Fibroblast of lung (primary cell): Measurements from ENCODE around the gene CHST8. TPM values are rescaled to one million over a fixed set of nuclear protein-coding genes. Genes with fewer than 3 reads are reported as not detected.

Experiments used
- DNase-seq, 2 donors: peaks; one replicate each; pipeline versions ENCODE4 v3.0.0 to v3.0.0-alpha.2; 2010; ENCODE audit warnings: low read depth in 2 of 2
- H2AFZ ChIP-seq: 2 replicates; pipeline ENCODE4 v1.5.1; 2012; ENCODE audit warnings: low read length, control low read depth, inconsistent platforms
- H3K27ac ChIP-seq: 2 replicates; pipeline ENCODE4 v1.5.1; 2011; ENCODE audit warnings: low read length, control low read depth; ENCODE audit not compliant: insufficient read depth
- H3K27me3 ChIP-seq: 2 replicates; pipeline ENCODE4 v1.5.1; 2011; ENCODE audit warnings: mild to moderate bottlenecking, low read length; ENCODE audit not compliant: control insufficient read depth, insufficient read depth
- H3K36me3 ChIP-seq: 2 replicates; pipeline ENCODE4 v1.5.1; 2011; ENCODE audit warnings: low read length; ENCODE audit not compliant: control insufficient read depth, insufficient read depth
- H3K4me1 ChIP-seq: 2 replicates; pipeline ENCODE4 v1.5.1; 2011; ENCODE audit warnings: low read length; ENCODE audit not compliant: control insufficient read depth, insufficient read depth; ENCODE audit errors: extremely low read depth
- H3K4me2 ChIP-seq: 2 replicates; pipeline ENCODE4 v1.5.1; 2011; ENCODE audit warnings: low read length, control low read depth; ENCODE audit not compliant: insufficient read depth; ENCODE audit errors: extremely low read depth
- H3K4me3 ChIP-seq, 4 experiments: fragments of 200-600 bp in 1 of 4; sonication (generic) in 1 of 4; replicated peaks in 1 of 4; 2 replicates each; pipeline ENCODE4 v1.5.1; 2011 to 2016; ENCODE audit warnings: low read length in 4 of 4, low read depth in 3 of 4, mild to moderate bottlenecking in 3 of 4, control low read depth in 2 of 4, inconsistent platforms in 1 of 4, mixed read lengths in 1 of 4; ENCODE audit not compliant: insufficient read depth in 1 of 4; ENCODE audit errors: control extremely low read depth in 1 of 4
- H3K79me2 ChIP-seq: 2 replicates; pipeline ENCODE4 v1.5.1; 2012; ENCODE audit warnings: mild to moderate bottlenecking, low read length, inconsistent platforms; ENCODE audit not compliant: control insufficient read depth, insufficient read depth
- H3K9ac ChIP-seq: 2 replicates; pipeline ENCODE4 v1.5.1; 2011; ENCODE audit warnings: mild to moderate bottlenecking, low read length, control low read depth; ENCODE audit not compliant: insufficient read depth
- H3K9me3 ChIP-seq: 2 replicates; pipeline ENCODE4 v1.5.1; 2012; ENCODE audit warnings: low read depth, low read length; ENCODE audit not compliant: control insufficient read depth, insufficient read depth
- H4K20me1 ChIP-seq: 2 replicates; pipeline ENCODE4 v1.5.1; 2011; ENCODE audit warnings: low read length; ENCODE audit not compliant: control insufficient read depth, insufficient read depth; ENCODE audit errors: extremely low read depth
- CTCF ChIP-seq, 2 donors: IDR thresholded peaks in 1 of 2; conservative IDR thresholded peaks in 1 of 2; 1 replicate in 1 of 2; 2 replicates in 1 of 2; pipeline ENCODE4 v1.5.1; 2011 to 2012; ENCODE audit warnings: low read length in 2 of 2, control low read depth in 1 of 2, inconsistent platforms in 1 of 2, low read depth in 1 of 2, mild to moderate bottlenecking in 1 of 2
- EZH2 ChIP-seq: IDR thresholded peaks from 2 replicates; pipeline ENCODE4 v1.5.1; 2012; ENCODE audit warnings: low read length, control low read depth, mild to moderate bottlenecking; ENCODE audit errors: missing control alignments
- polyA plus RNA-seq, 2 donors: library from polyadenylated mRNA; depleted of rRNA in 1 of 2; stranded (reverse) in 1 of 2; unstranded in 1 of 2; fragments of >200 nt; gene quantifications; 2 replicates each; pipeline ENCODE4 v1.2.1, GENCODE V29; 2011 to 2012; ENCODE audit warnings: missing spikeins in 1 of 2
- total RNA-seq: library from RNA; depleted of rRNA; stranded (reverse); fragments of >200 nt; gene quantifications from 2 replicates; pipeline ENCODE4 v1.2.1, GENCODE V29; 2014

Gene CHST8
- total and polyA plus RNA-seq, 2 donors (not counting 1 experiment from before 2014, with no cell fraction given) = not detected

- Histone ChIP-seq H3K27me3 (no peaks in the 10 kb centered on the region), H3K27ac (no peak overlapping the region), H2AFZ (no peak overlapping the region), H3K9me3 (no peaks in the 10 kb centered on the region), H3K9ac (no peak overlapping the region), H3K79me2 (no peaks in the 10 kb centered on the region), H3K36me3 (no peaks in the 10 kb centered on the region), H3K4me3 (no peak overlapping the region), H3K4me2 (no peak overlapping the region), H3K4me1 (no peaks in the 10 kb centered on the region), H4K20me1 (no peaks in the 10 kb centered on the region)
- DNase-seq = no peak
- TF ChIP-seq CTCF (conservative IDR thresholded peaks at IDR 0.05 in 1 of 2, IDR thresholded peaks at IDR 0.05 in 1 of 2; ENCODE audit: low read depth in 1 of 2, low read length in 2 of 2) (no peak), EZH2 (no peak)
Observed at GRCh38 chr19:33749619-33750175, 127.9 kb downstream of the CHST8 start.

GRCh38 chr19:33750587-33751435 is 129.1 kb downstream of the CHST8 start:
- H3K9me3 ChIP-seq = no peaks in the 10 kb centered on the region
- no peaks in the 10 kb centered on the region for H3K36me3 ChIP-seq
- H3K9ac ChIP-seq = no peak overlapping the region
- H3K4me3 ChIP-seq = no peak overlapping the region
- H2AFZ ChIP-seq = no peak overlapping the region
- no peaks in the 10 kb centered on the region for H3K4me1 ChIP-seq
- no peak overlapping the region for H3K27ac ChIP-seq
- DNase-seq = no peak
- TF ChIP-seq CTCF (conservative IDR thresholded peaks at IDR 0.05 in 1 of 2, IDR thresholded peaks at IDR 0.05 in 1 of 2; ENCODE audit: low read depth in 1 of 2, low read length in 2 of 2) = no peak
- no peak for TF ChIP-seq EZH2
- H3K4me2 ChIP-seq = no peak overlapping the region
- no peaks in the 10 kb centered on the region for H3K79me2 ChIP-seq
- no peaks in the 10 kb centered on the region for H3K27me3 ChIP-seq
- no peaks in the 10 kb centered on the region for H4K20me1 ChIP-seq

GRCh38 chr19:33751436-33751770 is 129.7 kb downstream of the CHST8 start:
- no peaks in the 10 kb centered on the region for H3K27me3 ChIP-seq
- H3K36me3 ChIP-seq = no peaks in the 10 kb centered on the region
- no peak for DNase-seq
- H3K79me2 ChIP-seq = no peaks in the 10 kb centered on the region
- no peak overlapping the region for H2AFZ ChIP-seq
- H3K4me2 ChIP-seq = no peak overlapping the region
- H3K4me1 ChIP-seq = no peaks in the 10 kb centered on the region
- TF ChIP-seq CTCF (conservative IDR thresholded peaks at IDR 0.05 in 1 of 2, IDR thresholded peaks at IDR 0.05 in 1 of 2; ENCODE audit: low read depth in 1 of 2, low read length in 2 of 2) (no peak), EZH2 (no peak)
- H3K27ac ChIP-seq = no peak overlapping the region
- no peak overlapping the region for H3K9ac ChIP-seq
- no peak overlapping the region for H3K4me3 ChIP-seq
- H4K20me1 ChIP-seq = no peaks in the 10 kb centered on the region
- H3K9me3 ChIP-seq = no peaks in the 10 kb centered on the region
